ENCODE measurements around the gene PKHD1. TPM values are rescaled to one million over a fixed set of nuclear protein-coding genes. Genes with fewer than 3 reads are reported as not detected.

PKHD1 gene
- total and polyA plus RNA-seq, 2 of the 8 experiments (the other 6 are each of a cell fraction or from before 2014, with no cell fraction given) = 0.06 to 0.09 TPM

DNA sequence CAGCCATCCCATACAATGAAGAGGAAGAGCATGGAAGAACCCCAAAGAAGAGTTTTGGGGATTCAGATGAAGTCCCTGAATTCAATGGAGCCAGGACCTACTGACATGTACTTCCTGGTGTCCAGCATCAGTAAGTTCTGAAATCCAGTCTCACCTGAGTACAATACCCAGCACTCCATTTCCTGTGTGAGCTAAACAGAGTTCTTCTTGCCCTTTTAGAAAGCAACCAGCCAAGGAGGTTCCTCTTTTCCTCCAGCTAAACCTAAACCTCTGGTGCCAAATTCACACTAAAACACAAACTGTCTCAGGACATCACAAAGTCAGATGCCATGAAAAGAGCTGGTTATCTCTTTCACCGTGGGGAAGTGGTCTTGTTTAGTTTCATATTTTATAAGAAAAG is 71.5 kb downstream of the PKHD1 start (continued):
- TF ChIP-seq, protein P1, sequence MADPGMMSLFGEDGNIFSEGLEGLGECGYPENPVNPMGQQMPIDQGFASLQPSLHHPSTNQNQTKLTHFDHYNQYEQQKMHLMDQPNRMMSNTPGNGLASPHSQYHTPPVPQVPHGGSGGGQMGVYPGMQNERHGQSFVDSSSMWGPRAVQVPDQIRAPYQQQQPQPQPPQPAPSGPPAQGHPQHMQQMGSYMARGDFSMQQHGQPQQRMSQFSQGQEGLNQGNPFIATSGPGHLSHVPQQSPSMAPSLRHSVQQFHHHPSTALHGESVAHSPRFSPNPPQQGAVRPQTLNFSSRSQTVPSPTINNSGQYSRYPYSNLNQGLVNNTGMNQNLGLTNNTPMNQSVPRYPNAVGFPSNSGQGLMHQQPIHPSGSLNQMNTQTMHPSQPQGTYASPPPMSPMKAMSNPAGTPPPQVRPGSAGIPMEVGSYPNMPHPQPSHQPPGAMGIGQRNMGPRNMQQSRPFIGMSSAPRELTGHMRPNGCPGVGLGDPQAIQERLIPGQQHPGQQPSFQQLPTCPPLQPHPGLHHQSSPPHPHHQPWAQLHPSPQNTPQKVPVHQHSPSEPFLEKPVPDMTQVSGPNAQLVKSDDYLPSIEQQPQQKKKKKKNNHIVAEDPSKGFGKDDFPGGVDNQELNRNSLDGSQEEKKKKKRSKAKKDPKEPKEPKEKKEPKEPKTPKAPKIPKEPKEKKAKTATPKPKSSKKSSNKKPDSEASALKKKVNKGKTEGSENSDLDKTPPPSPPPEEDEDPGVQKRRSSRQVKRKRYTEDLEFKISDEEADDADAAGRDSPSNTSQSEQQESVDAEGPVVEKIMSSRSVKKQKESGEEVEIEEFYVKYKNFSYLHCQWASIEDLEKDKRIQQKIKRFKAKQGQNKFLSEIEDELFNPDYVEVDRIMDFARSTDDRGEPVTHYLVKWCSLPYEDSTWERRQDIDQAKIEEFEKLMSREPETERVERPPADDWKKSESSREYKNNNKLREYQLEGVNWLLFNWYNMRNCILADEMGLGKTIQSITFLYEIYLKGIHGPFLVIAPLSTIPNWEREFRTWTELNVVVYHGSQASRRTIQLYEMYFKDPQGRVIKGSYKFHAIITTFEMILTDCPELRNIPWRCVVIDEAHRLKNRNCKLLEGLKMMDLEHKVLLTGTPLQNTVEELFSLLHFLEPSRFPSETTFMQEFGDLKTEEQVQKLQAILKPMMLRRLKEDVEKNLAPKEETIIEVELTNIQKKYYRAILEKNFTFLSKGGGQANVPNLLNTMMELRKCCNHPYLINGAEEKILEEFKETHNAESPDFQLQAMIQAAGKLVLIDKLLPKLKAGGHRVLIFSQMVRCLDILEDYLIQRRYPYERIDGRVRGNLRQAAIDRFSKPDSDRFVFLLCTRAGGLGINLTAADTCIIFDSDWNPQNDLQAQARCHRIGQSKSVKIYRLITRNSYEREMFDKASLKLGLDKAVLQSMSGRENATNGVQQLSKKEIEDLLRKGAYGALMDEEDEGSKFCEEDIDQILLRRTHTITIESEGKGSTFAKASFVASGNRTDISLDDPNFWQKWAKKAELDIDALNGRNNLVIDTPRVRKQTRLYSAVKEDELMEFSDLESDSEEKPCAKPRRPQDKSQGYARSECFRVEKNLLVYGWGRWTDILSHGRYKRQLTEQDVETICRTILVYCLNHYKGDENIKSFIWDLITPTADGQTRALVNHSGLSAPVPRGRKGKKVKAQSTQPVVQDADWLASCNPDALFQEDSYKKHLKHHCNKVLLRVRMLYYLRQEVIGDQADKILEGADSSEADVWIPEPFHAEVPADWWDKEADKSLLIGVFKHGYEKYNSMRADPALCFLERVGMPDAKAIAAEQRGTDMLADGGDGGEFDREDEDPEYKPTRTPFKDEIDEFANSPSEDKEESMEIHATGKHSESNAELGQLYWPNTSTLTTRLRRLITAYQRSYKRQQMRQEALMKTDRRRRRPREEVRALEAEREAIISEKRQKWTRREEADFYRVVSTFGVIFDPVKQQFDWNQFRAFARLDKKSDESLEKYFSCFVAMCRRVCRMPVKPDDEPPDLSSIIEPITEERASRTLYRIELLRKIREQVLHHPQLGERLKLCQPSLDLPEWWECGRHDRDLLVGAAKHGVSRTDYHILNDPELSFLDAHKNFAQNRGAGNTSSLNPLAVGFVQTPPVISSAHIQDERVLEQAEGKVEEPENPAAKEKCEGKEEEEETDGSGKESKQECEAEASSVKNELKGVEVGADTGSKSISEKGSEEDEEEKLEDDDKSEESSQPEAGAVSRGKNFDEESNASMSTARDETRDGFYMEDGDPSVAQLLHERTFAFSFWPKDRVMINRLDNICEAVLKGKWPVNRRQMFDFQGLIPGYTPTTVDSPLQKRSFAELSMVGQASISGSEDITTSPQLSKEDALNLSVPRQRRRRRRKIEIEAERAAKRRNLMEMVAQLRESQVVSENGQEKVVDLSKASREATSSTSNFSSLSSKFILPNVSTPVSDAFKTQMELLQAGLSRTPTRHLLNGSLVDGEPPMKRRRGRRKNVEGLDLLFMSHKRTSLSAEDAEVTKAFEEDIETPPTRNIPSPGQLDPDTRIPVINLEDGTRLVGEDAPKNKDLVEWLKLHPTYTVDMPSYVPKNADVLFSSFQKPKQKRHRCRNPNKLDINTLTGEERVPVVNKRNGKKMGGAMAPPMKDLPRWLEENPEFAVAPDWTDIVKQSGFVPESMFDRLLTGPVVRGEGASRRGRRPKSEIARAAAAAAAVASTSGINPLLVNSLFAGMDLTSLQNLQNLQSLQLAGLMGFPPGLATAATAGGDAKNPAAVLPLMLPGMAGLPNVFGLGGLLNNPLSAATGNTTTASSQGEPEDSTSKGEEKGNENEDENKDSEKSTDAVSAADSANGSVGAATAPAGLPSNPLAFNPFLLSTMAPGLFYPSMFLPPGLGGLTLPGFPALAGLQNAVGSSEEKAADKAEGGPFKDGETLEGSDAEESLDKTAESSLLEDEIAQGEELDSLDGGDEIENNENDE (IDR thresholded peaks at IDR 0.05; ENCODE audit: insufficient replicate concordance, low read length) = no peak
- TF ChIP-seq CBX5 (IDR thresholded peaks at IDR 0.05; ENCODE audit: low read depth, low read length) (no peak), RNF2 (IDR thresholded peaks at IDR 0.05; ENCODE audit: borderline replicate concordance, low read depth, low read length, missing control alignments, poor library complexity, severe bottlenecking) (no peak)

All from H1 (cell line).